ENCODE results near the gene ZNF83. TPM values are rescaled to one million over a fixed set of nuclear protein-coding genes. Genes with fewer than 3 reads are reported as not detected.

The ZNF83 gene
- total RNA-seq (2021) = 32.5 to 36.4 TPM (median 34.1 TPM) in 3 replicates
- Bru-seq, nascent RNA = percentile 65 among the genes with signal in this experiment
- long read RNA-seq, experiment 1, full-length matches to known transcripts = 15 of 52 reads
- long read RNA-seq, experiment 1, partial matches to known transcripts = 11 of 52 reads
- long read RNA-seq, experiment 1, other reads (novel, unspliced or antisense) = 26 of 52 reads
- long read RNA-seq, experiment 2, partial matches to known transcripts = 2 of 22 reads
- long read RNA-seq, experiment 2, other reads (novel, unspliced or antisense) = 17 of 22 reads
- long read RNA-seq, experiment 3, partial matches to known transcripts = 0 of 9 reads
- long read RNA-seq, experiment 3, other reads (novel, unspliced or antisense) = 7 of 9 reads

DNA sequence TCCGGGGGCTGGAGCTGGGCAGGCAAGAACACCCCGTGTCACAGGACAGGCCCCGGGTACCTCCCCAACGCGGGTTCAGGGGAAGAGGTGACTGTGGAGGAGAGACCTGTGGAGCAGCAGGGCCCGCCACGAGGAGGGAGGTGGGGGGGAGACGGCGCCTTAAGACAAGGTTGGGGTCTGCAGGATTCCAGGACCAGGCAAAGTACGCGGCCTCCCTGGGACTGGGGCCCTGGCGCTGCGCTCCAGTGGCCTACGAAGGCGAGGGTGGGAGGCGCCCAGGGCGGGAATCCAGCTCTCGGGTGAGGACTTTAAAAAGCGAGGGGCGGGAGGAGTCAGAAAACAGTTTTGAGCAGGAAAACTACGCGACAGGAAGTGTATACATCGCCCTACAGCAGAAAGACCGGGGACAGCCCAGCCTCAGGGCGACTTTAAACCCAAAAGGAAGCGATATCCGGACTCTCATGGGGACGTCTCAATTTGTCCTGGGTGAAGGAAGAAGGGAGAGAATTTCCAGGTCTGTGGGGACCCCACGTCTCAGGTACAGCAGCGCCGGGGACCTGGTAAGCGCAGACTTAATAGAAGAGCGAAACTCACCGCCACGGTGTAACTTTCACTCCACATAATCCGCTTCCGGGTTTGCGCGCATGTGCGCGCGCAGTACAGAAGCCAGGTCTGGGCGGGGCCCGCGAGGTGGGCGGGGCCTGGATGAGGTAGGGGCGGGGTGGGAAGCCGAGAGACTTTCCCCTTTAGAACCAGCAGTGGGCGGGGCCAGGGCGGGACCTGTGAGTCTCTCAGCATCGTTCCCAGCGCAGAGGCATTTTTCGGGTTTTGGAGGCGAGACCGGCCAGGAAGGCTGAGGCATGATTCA lies at the start of gene ZNF83:
ZNF83 (minus strand) TSS at position 638 of the 868 bp plus-strand sequence.
- Mint-ChIP-seq H3K27me3 (ENCODE audit: low read depth) (peaks cover 23% of the 10 kb centered on the region), H3K4me1 (peaks cover 12% of the 10 kb centered on the region), H3K27ac (peak within 1 kb of the TSS; percentile 97), H3K9me3 (0 out of 2 replicates have a peak, but pooled peaks cover 3% of the 10 kb centered on the region), H3K36me3 (peaks cover 3% of the 10 kb centered on the region; the same call in 1 of the 2 replicates), H3K4me3 (peak within 1 kb of the TSS; percentile 88)
- ATAC-seq (peak; percentile 90), DNase-seq (ENCODE audit: low spot score) (peak; percentile 100)
- ChIA-PET CTCF (interaction anchor here (0.6 to 1.0 kb wide), 3 partner anchors 36 to 381 kb away, joined by 3 to 5 read pairs (median 3); no protein-coding TSS in a partner anchor), POLR2A (interaction anchor here (1.1 kb wide), 1 partner anchor 28 kb away, joined by 4 read pairs; no protein-coding TSS in a partner anchor)
- TF ChIP-seq ESRRA (CRISPR knock-in tag; IDR thresholded peaks at IDR 0.05; ENCODE audit: borderline replicate concordance) (no peak), CREB1 (CRISPR knock-in tag; IDR thresholded peaks at IDR 0.05) (no peak), SMAD3 (CRISPR knock-in tag; IDR thresholded peaks at IDR 0.05; ENCODE audit: borderline replicate concordance) (no peak), ZNF317 (CRISPR knock-in tag; IDR thresholded peaks at IDR 0.05; ENCODE audit: borderline replicate concordance, low read depth) (no peak), IRF2 (CRISPR knock-in tag; IDR thresholded peaks at IDR 0.05; ENCODE audit: borderline replicate concordance, low read depth) (no peak), SP1 (CRISPR knock-in tag; conservative IDR thresholded peaks at IDR 0.05) (peak; percentile 59), HMGA2 (CRISPR knock-in tag; IDR thresholded peaks at IDR 0.05) (no peak), TP53 (CRISPR knock-in tag; IDR thresholded peaks at IDR 0.05) (no peak), NR3C1 (CRISPR knock-in tag; conservative IDR thresholded peaks at IDR 0.05; ENCODE audit: low read depth) (no peak), OVOL2 (CRISPR knock-in tag; IDR thresholded peaks at IDR 0.05; ENCODE audit: borderline replicate concordance) (no peak), ZNF671 (CRISPR knock-in tag; IDR thresholded peaks at IDR 0.05) (no peak), MXD4 (CRISPR knock-in tag; IDR thresholded peaks at IDR 0.05; ENCODE audit: borderline replicate concordance) (no peak)
- TF ChIP-seq, protein P1, sequence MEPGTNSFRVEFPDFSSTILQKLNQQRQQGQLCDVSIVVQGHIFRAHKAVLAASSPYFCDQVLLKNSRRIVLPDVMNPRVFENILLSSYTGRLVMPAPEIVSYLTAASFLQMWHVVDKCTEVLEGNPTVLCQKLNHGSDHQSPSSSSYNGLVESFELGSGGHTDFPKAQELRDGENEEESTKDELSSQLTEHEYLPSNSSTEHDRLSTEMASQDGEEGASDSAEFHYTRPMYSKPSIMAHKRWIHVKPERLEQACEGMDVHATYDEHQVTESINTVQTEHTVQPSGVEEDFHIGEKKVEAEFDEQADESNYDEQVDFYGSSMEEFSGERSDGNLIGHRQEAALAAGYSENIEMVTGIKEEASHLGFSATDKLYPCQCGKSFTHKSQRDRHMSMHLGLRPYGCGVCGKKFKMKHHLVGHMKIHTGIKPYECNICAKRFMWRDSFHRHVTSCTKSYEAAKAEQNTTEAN (CRISPR knock-in tag; IDR thresholded peaks at IDR 0.05) = no peak
- TF ChIP-seq, protein P2, sequence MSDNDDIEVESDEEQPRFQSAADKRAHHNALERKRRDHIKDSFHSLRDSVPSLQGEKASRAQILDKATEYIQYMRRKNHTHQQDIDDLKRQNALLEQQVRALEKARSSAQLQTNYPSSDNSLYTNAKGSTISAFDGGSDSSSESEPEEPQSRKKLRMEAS (CRISPR knock-in tag; IDR thresholded peaks at IDR 0.05) = 0 out of 2 replicates have a peak, but pooled peaks have one; percentile 40

DNA sequence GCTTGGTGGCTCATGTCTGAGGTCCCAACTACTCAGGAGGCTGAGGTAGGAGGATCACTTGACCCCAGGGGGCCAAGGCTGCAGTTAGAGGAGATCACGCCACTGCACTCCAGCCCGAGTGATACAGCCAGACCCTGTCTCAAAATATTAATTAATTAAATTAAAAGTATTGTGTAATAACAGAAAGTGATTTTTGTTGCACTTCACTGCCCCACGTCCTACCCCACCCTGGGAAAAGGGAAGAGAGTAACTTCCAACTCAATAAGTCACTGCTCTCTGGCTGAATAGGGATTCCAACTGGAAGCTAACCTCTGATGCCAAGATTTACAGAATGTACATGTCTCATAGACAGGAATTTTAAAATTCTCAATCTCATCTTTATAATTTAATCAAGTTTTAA lies 49.5 kb upstream of the ZNF83 start:
- H3K36me3 Mint-ChIP-seq = no peaks in the 10 kb centered on the region; the same call in 1 of the 2 replicates
- H3K9me3 Mint-ChIP-seq = no peaks in the 10 kb centered on the region
- no peak for ATAC-seq
- POLR2A ChIA-PET = no interaction called here
- no peak overlapping the region for H3K4me3 Mint-ChIP-seq
- peaks cover 25% of the 10 kb centered on the region for H3K27me3 Mint-ChIP-seq (ENCODE audit: low read depth)
- CTCF ChIA-PET = no interaction called here
- H3K4me1 Mint-ChIP-seq = peaks cover 19% of the 10 kb centered on the region
- TF ChIP-seq ESRRA (CRISPR knock-in tag; IDR thresholded peaks at IDR 0.05; ENCODE audit: borderline replicate concordance) (no peak), ZNF396 (CRISPR knock-in tag; IDR thresholded peaks at IDR 0.05; ENCODE audit: borderline replicate concordance) (no peak), PRRX2 (CRISPR knock-in tag; IDR thresholded peaks at IDR 0.05) (no peak), GRHL2 (CRISPR knock-in tag; IDR thresholded peaks at IDR 0.05; ENCODE audit: insufficient replicate concordance, severe bottlenecking) (no peak), HMGA2 (CRISPR knock-in tag; IDR thresholded peaks at IDR 0.05) (no peak), FOXK1 (CRISPR knock-in tag; IDR thresholded peaks at IDR 0.05) (no peak), JAZF1 (CRISPR knock-in tag; IDR thresholded peaks at IDR 0.05) (no peak), NFATC4 (CRISPR knock-in tag; IDR thresholded peaks at IDR 0.05) (no peak), RELA (CRISPR knock-in tag; IDR thresholded peaks at IDR 0.05; ENCODE audit: borderline replicate concordance) (no peak), MYBL2 (CRISPR knock-in tag; IDR thresholded peaks at IDR 0.05) (no peak), TEAD4 (CRISPR knock-in tag; IDR thresholded peaks at IDR 0.05) (no peak), TP53 (CRISPR knock-in tag; IDR thresholded peaks at IDR 0.05) (no peak), ELF4 (CRISPR knock-in tag; IDR thresholded peaks at IDR 0.05; ENCODE audit: low read depth) (no peak), ZNF121 (CRISPR knock-in tag; IDR thresholded peaks at IDR 0.05) (no peak)
- TF ChIP-seq, protein P3, sequence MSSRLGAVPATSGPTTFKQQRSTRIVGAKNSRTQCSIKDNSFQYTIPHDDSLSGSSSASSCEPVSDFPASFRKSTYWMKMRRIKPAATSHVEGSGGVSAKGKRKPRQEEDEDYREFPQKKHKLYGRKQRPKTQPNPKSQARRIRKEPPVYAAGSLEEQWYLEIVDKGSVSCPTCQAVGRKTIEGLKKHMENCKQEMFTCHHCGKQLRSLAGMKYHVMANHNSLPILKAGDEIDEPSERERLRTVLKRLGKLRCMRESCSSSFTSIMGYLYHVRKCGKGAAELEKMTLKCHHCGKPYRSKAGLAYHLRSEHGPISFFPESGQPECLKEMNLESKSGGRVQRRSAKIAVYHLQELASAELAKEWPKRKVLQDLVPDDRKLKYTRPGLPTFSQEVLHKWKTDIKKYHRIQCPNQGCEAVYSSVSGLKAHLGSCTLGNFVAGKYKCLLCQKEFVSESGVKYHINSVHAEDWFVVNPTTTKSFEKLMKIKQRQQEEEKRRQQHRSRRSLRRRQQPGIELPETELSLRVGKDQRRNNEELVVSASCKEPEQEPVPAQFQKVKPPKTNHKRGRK (CRISPR knock-in tag; IDR thresholded peaks at IDR 0.05; ENCODE audit: borderline replicate concordance) = no peak
- TF ChIP-seq, protein P4, sequence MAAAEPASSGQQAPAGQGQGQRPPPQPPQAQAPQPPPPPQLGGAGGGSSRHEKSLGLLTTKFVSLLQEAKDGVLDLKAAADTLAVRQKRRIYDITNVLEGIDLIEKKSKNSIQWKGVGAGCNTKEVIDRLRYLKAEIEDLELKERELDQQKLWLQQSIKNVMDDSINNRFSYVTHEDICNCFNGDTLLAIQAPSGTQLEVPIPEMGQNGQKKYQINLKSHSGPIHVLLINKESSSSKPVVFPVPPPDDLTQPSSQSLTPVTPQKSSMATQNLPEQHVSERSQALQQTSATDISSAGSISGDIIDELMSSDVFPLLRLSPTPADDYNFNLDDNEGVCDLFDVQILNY (CRISPR knock-in tag; IDR thresholded peaks at IDR 0.05) = no peak
- TF ChIP-seq, protein P5, sequence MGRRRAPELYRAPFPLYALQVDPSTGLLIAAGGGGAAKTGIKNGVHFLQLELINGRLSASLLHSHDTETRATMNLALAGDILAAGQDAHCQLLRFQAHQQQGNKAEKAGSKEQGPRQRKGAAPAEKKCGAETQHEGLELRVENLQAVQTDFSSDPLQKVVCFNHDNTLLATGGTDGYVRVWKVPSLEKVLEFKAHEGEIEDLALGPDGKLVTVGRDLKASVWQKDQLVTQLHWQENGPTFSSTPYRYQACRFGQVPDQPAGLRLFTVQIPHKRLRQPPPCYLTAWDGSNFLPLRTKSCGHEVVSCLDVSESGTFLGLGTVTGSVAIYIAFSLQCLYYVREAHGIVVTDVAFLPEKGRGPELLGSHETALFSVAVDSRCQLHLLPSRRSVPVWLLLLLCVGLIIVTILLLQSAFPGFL (CRISPR knock-in tag; IDR thresholded peaks at IDR 0.05; ENCODE audit: borderline replicate concordance) = no peak
- no peak for DNase-seq (ENCODE audit: low spot score)
- no peak overlapping the region for H3K27ac Mint-ChIP-seq
